HEK293T (cell line): ENCODE measurements around the gene OGA.
A peak's percentile ranks its signal among the peaks of the same experiment; 100 is the strongest.

Experiments used
- CTCF ChIA-PET: fragments of 350-600 bp; formaldehyde crosslinking; extraction: SDS; loops from one replicate; lab custom pipeline; 2021; ENCODE audit warnings: antibody characterized with exemption, inconsistent platforms; lab: Yijun Ruan, JAX
- POLR2A ChIA-PET: fragments of 350-600 bp; formaldehyde crosslinking; extraction: SDS; loops from one replicate; lab custom pipeline; 2020; ENCODE audit warnings: antibody characterized with exemption, inconsistent platforms; lab: Yijun Ruan, JAX
- DNase-seq: peaks from one replicate; pipeline ENCODE4 v3.0.0; 2012; ENCODE audit warnings: mixed read lengths; ENCODE audit errors: extremely low spot score
- ARNT ChIP-seq: fragments of 450-650 bp; IDR thresholded peaks from 2 replicates; pipeline ENCODE4 v1.6.1; 2017; ENCODE audit warnings: mild to moderate bottlenecking
- BHLHE40 ChIP-seq: fragments of 450-650 bp; IDR thresholded peaks from 2 replicates; pipeline ENCODE4 v1.6.1; 2016; ENCODE audit warnings: mild to moderate bottlenecking, moderate library complexity, borderline replicate concordance
- CTBP1 ChIP-seq: fragments of 450-650 bp; IDR thresholded peaks from 2 replicates; pipeline ENCODE4 v1.6.1; 2016; ENCODE audit warnings: borderline replicate concordance
- ELF4 ChIP-seq: fragments of 450-650 bp; IDR thresholded peaks from 2 replicates; pipeline ENCODE4 v1.6.1; 2017; ENCODE audit warnings: antibody characterized with exemption
- FOXA1 ChIP-seq: fragments of 450-650 bp; IDR thresholded peaks from 2 replicates; pipeline ENCODE4 v1.6.1; 2016; ENCODE audit warnings: mild to moderate bottlenecking
- FOXK2 ChIP-seq: fragments of 450-650 bp; IDR thresholded peaks from 2 replicates; pipeline ENCODE4 v1.6.1; 2016; ENCODE audit warnings: mild to moderate bottlenecking
- FOXM1 ChIP-seq: fragments of 450-650 bp; IDR thresholded peaks from 2 replicates; pipeline ENCODE4 v1.6.1; 2017; ENCODE audit warnings: mild to moderate bottlenecking, borderline replicate concordance
- HDGF ChIP-seq: fragments of 450-650 bp; IDR thresholded peaks from 2 replicates; pipeline ENCODE4 v1.6.1; 2017; ENCODE audit warnings: antibody characterized with exemption, borderline replicate concordance
- L3MBTL2 ChIP-seq: fragments of 450-650 bp; conservative IDR thresholded peaks from 2 replicates; pipeline ENCODE4 v1.6.1; 2016; ENCODE audit warnings: mild to moderate bottlenecking
- LEF1 ChIP-seq: fragments of 450-650 bp; IDR thresholded peaks from 2 replicates; pipeline ENCODE4 v1.6.1; 2017; ENCODE audit warnings: mild to moderate bottlenecking, borderline replicate concordance
- NFRKB ChIP-seq: fragments of 450-650 bp; IDR thresholded peaks from 2 replicates; pipeline ENCODE4 v1.6.1; 2016; ENCODE audit warnings: mild to moderate bottlenecking, moderate library complexity
- PKNOX1 ChIP-seq: fragments of 450-650 bp; IDR thresholded peaks from 2 replicates; pipeline ENCODE4 v1.6.1; 2016
- SP1 ChIP-seq: fragments of 450-650 bp; IDR thresholded peaks from 2 replicates; pipeline ENCODE4 v1.6.1; 2017
- SUZ12 ChIP-seq: fragments of 450-650 bp; IDR thresholded peaks from 2 replicates; pipeline ENCODE4 v1.6.1; 2016; ENCODE audit warnings: mild to moderate bottlenecking
- TARDBP ChIP-seq: fragments of 450-650 bp; IDR thresholded peaks from 2 replicates; pipeline ENCODE4 v1.6.1; 2016
- ZNF384 ChIP-seq: fragments of 450-650 bp; IDR thresholded peaks from 2 replicates; pipeline ENCODE4 v1.6.1; 2016

OGA gene

DNA sequence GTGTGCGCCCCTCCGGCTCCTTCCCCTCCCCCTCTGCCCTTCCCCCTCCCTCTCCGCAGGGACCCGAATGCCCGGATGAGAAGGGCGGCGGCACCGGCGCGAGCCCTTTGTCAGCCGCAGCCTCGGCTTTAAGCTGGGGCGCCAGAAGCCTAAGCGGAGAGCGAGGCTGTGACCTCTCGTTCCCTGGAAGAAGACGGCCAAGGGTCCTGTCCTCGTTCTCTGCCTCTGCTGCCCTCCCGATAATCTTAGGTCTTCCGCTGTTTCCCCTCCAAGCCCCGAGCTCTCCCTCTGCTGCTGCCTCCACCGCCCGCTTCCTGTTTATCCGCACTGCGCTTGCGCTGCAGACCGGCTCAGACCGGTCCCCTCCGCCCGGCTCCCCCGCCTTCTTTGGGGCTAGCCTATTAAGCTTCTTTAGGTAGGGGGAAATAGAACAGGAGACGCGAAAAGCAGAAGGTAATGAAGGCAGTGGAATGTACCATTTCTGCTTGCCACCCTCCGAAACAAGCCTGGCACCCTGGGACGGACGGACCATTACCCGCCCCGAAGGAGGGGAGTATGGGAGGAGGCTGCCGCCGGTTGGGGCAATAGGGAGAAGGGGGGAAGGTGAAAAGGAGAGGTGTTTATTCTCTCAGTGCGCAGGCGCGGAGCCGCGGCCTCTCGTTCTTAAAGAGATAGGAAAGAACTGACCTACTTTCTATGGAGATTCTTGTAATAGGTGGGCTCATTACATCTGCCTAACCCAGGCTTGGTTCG, at the start of gene OGA:
TSS of gene OGA (minus strand) at position 326 of the 753 bp plus-strand sequence. CDS start 422 bp downstream, outside the sequence.
- CTCF ChIA-PET, result interaction anchor here (0.6 to 2.1 kb wide), 6 partner anchors 18 to 604 kb away, joined by 3 to 12 read pairs (median 6); no protein-coding TSS in a partner anchor
- peak; percentile 97 for TF ChIP-seq FOXK2
- peak; percentile 76; the same call in 1 of the 2 replicates for TF ChIP-seq LEF1
- TF ChIP-seq ELF4, result peak; percentile 56; the same call in 1 of the 2 replicates
- TF ChIP-seq ZNF384, result no peak
- TF ChIP-seq L3MBTL2, result no peak; the same call in 1 of the 2 replicates
- TF ChIP-seq BHLHE40, result peak; percentile 86
- 0 out of 2 replicates have a peak, but pooled peaks have one; percentile 21 for TF ChIP-seq ARNT
- TF ChIP-seq FOXM1, result peak; percentile 95
- TF ChIP-seq HDGF, result no peak
- POLR2A ChIA-PET, result interaction anchor here (0.6 to 2.9 kb wide), 22 partner anchors 9 to 743 kb away, joined by 3 to 24 read pairs (median 3); partner anchors contain the start of gene NPM3
- peak; percentile 96 for DNase-seq

GRCh38 chr10:101867931-101868330, 49.7 kb upstream of the OGA start:
- ChIA-PET POLR2A (no interaction called here), CTCF (no interaction called here)
- no peak for DNase-seq
- TF ChIP-seq TARDBP (no peak), ZNF384 (no peak), FOXK2 (no peak)

DNA sequence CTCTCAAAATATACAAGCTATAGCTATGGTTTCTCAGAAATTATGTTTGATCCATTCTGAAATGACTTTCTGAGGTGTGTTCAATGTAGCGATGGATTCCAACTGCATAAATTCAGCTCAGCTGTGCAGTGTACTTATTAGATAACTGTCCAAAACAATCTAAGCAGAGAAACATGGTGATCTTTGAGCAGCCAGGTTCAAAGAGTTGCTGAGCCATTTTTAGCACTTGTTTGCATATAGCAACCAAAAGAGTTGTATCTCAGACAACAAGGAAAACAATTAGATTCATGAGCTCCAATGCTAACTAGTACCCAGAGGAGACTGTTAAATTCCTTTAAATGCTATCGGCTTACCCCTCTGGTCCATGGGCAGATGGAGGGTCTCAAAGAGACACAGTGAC, 41.3 kb upstream of the OGA start:
- CTCF ChIA-PET, result interaction anchor here (0.6 to 2.6 kb wide), 3 partner anchors 19 to 29 kb away, joined by 3 to 13 read pairs (median 4); no protein-coding TSS in a partner anchor
- no peak for DNase-seq
- no peak for TF ChIP-seq ELF4
- TF ChIP-seq NFRKB, result no peak
- TF ChIP-seq ARNT, result no peak
- no peak for TF ChIP-seq ZNF384
- TF ChIP-seq L3MBTL2, result no peak
- no peak for TF ChIP-seq LEF1
- no peak for TF ChIP-seq BHLHE40
- no peak for TF ChIP-seq HDGF
- no peak for TF ChIP-seq PKNOX1
- TF ChIP-seq TARDBP, result no peak
- no peak for TF ChIP-seq FOXM1
- TF ChIP-seq FOXA1, result no peak
- no peak for TF ChIP-seq SUZ12
- no peak for TF ChIP-seq CTBP1
- POLR2A ChIA-PET, result no interaction called here

- ChIA-PET POLR2A (no interaction called here), CTCF (interaction anchor here (0.6 to 2.6 kb wide), 4 partner anchors 11 to 30 kb away, joined by 3 to 13 read pairs (median 4); no protein-coding TSS in a partner anchor)
- no peak for DNase-seq
- no peak for TF ChIP-seq ELF4
Observed at GRCh38 chr10:101858723-101859500, 40.7 kb upstream of the OGA start.

DNA sequence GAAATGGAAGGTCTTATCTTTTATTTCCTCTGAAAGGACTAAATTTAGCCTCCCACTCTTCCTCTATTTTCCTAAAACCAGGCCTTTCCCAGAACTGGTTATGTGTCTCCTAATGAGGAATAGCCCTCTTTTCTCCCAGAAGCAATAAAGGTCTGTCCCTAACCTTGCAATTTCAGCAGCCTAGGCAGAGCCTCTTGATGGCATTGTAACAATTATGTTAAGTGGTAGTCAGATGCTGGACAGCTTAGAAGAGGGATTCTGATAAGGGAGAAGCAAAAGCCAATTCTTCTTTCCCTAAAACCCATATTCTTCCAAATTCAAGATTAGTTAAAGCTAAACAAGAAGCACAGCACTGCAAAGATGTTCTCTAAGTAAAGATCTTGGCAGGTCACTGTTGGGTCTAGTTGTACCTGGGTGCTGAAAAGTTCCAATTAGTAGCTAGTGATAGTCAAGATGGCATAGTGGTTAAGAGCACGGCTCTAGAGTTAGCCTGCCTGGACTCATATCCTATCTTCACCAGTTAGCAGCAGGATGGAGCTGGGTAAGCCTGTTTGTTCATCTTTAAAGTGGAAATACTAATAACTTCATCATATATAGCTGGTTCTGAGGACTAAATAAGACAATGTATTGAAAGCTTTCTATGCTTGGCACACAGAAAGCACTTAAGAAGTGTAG, 39.7 kb upstream of the OGA start:
- no peak for DNase-seq
- POLR2A ChIA-PET, result no interaction called here
- CTCF ChIA-PET, result interaction anchor here (0.7 to 2.6 kb wide), 3 partner anchors 10 to 90 kb away, joined by 3 to 13 read pairs (median 4); no protein-coding TSS in a partner anchor
- no peak for TF ChIP-seq ARNT
- TF ChIP-seq LEF1, result no peak

- TF ChIP-seq FOXK2, result no peak
- no peak for TF ChIP-seq TARDBP
- no peak for TF ChIP-seq SUZ12
- TF ChIP-seq LEF1, result no peak
- no peak for TF ChIP-seq ZNF384
- no peak for TF ChIP-seq FOXM1
- no peak for TF ChIP-seq FOXA1
- TF ChIP-seq ELF4, result no peak
- TF ChIP-seq CTBP1, result no peak
- TF ChIP-seq HDGF, result no peak
- no peak for TF ChIP-seq SP1
- TF ChIP-seq PKNOX1, result no peak
- no peak for TF ChIP-seq BHLHE40
- no peak for TF ChIP-seq ARNT
- TF ChIP-seq L3MBTL2, result no peak
- no peak for TF ChIP-seq NFRKB
- DNase-seq, result no peak
- POLR2A ChIA-PET, result no interaction called here
- CTCF ChIA-PET, result interaction anchor here (0.6 kb wide), 1 partner anchor 30 kb away, joined by 5 read pairs; no protein-coding TSS in a partner anchor
Observed at GRCh38 chr10:101856626-101857025, 38.4 kb upstream of the OGA start.
